Stimulated activated CD4-positive, alpha-beta T cell treated with anti-CD3 and anti-CD28 coated beads, Interleukin-2, amount 100 ng/mL, for 48 hours (primary cell): Measurements from ENCODE around the gene COBLL1.

ENCODE experiments used
- DNase-seq, 2 donors: peaks; one replicate each; pipeline ENCODE4 v3.0.0-alpha.2; 2020

Gene COBLL1

DNA sequence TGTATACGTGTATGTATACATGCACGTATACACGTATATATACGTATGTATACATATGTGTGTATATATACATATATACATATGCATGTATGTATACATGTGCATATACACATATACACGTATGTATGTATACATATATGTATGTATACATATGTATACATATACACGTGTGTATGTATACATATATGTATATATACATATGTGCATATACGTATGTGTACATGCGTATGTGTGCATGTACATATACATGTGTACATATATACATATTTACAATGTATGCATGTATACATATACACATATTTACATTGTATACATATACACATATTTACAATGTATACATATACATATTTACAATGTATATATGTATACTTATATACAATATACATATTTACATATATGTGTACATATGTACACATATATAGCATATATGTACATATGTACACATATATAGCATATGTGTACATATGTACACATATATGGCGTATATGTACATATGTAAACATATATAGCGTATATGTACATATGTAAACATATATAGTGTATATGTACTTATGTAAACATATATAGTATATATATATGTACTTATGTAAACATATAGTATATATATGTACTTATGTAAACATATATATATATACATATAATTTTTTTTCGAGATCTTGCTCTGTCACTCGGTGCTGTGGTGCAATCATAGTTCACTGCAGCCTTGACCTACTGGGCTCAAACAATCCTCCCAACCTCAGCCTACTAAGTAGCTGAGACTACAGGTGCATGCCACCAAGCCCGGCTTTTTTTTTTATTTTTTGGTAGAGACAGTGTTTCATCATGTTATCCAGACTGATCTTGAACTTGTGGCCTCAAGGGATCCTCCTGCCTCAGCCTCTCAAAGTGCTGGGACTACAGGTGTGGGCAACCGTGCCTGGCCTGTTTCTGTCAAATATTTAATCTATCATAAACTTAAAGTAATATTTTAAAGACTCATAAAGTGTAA is 23.2 kb downstream of the COBLL1 start:
- DNase-seq = no peak

DNA sequence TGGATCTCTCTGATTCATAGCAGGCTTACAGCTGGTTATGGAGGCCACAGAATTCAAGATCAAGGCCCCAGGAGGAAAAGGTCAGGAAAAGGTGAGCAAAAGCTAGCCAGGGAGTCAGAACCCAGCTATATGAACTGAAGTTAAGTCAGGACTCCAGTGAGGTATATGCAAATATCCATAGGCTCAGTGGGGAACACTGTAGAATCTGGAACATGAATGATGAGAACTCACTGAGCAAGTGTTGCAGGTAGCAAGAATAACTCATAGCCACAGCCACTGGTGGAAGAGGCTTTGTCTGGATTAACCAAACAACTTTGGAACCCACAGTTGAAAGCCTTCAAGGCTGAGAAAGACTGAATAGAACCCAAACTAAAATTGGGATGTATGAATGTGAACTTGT is 24.7 kb downstream of the COBLL1 start:
- DNase-seq = no peak

DNA sequence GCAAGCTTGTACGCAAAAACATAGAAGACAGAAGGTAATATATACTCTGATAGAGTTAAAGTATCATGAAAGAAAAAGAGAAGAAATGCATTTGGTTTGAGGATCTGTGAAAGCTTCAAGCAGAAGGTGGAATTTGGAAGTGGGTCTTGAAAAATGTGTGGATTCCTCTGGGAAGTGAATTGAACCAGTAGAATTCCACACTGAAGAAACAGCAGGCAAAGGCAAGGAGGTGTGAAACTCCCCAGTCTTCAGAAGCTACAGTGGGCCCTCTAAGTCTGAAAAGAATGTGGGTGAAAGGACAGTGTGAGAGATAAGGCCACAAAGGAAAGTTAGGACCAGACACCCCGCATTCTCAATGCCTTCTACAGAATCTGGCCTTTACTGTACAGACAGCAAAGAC is 25.6 kb downstream of the COBLL1 start:
- DNase-seq = no peak

DNA sequence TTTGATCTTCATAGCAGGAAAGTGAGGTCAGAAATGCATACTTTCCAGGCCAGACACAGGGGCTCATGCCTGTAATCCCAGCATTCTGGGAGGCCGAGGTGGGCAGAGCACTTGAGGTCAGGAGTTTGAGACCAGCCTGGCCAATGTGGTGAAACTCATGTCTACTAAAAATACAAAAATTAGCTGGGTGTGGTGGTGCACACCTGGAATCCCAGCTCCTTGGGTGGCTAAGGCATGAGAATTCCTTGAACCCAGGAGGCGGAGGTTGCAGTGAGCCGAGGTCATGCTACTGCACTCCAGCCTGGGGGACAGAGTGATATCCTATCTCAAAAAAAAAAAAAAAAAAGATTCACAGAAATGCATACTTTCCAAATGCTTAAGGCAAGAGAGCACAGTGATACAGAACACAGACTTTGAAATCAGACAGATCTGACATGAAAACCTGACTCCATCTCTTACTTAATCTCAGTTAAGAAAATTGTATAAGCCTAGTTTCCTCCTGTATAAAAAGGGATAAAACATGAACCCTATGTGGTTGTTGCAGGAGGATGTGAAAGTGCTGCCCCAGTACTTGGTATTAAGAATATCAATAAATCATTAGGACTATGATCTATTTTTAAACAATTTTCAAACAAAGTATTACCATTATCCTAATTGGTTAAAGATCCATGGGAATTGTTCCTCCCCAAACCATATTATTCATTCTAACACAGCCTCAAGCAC is 26.4 kb downstream of the COBLL1 start:
- no peak for DNase-seq

DNA sequence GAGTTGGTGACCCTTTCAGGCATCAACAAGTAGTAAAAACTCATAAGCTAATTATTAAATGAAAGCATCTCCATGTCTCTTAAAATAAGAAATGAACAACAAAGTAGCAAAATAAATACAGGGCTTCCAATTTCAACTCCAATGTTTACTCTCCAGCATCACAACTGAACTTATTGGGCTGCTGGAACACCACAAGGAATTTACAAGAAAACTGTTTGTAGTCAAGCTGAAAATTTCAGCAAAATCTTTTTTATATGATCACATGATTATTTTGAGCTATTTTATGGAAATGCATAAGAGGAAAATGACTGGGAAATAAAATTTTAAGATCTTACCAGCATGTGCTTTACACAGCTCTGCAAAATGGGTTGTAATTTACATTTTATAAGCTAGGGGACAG is 28.1 kb downstream of the COBLL1 start:
- DNase-seq = no peak

DNA sequence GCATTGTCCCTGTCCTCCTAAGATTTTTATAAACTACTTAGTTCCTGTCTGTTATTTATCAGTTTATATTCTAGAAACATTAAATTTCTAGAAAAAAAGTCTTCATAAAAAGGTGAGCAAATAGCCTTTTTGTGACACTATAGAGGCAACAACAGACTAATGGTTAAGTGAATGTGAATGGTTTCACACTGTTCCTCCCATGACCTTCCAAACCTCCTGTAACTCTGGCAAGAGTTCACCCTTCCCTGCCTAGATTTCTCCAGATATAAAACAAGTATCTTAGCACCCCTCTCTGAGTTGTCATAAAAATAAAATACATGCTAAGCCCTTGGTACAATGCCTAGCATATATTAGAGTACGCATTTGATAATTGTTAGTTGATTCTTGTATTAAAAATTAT is 29.2 kb downstream of the COBLL1 start:
- DNase-seq = no peak

DNA sequence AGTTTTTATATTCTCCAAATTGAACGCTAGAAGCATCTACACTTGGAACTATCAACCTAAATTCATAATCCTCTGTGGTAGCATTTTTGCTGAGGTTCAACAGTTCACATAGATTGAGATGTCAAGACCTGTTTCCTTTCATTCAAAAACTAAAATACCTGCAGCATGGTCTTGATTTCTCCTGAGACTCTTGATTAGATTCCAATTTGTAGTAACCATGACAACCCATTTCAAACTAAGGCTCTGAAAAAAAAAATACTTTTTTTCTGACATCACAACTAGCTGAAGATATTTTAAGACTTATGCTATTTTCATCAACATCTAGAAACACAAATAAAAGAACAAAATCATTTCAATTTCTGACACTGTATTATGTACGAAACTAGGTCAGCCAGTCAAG is 29.8 kb downstream of the COBLL1 start:
- no peak for DNase-seq

DNA sequence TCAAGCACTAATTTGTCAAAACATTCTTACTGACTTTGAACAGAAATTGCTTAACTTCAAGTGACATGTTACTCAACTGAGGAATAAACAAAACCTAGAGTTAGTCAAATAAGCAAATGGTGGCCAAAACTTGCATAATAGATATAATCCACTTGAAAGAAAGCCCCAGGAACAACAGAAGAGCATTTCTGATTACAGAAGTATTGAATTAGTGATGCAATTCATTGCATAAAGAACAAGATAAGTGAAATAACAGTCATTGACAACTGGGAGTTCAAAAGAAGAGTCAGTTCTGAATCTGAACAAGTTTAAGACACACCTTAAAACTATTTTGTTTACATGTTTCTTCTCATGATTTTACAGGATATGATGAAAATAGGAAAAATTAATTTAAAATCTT is 30.8 kb downstream of the COBLL1 start:
- no peak for DNase-seq

DNA sequence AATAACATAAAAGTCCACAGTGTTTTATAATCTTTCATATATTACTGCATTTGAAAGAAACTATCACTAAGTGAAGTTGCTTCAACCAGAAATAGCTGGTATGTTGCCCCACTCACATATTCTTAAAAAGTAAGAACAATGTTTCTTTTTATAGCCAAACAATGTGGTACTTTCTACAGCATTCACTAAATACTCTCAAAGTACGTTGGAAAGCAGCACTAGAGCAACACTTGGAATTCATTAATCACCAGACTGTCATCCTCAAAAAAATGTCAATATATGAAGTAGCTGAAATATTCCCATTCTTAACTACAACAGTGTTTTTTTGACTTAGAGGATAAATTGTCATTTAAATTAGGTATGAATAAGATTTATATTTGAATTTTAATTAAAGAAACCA is 32.8 kb downstream of the COBLL1 start:
- DNase-seq = no peak

DNA sequence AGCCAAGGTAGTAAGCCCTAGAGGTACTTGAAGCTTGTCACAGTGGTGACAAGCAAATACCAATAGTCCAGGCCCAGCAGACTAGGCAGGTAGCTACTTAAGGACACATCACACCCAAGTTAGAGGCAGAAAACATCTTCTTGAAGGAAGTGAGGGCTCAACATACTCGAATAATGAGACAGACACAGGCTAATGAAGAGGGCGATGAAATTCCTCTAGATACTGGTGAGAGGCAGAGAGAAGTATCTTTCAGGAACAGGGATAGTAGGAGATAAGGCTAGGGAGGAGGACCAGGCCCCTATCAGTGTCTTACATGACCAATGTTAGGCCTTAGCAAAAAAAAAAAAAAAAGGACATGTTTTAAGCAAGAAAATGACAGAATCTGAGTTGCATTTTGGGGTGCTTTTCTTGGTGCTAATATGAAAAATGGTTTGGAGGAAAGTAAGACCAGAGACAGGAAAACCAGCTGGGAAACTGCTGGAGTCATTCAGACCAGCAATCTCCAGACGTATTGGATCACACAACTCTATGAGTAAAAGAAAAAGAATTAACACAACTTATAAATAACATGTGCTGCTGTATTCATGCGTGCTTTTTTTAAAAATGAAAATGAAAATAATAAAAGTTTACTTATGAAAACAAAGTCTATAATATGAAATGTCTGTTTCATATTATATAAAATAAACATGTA is 37.7 kb downstream of the COBLL1 start:
- DNase-seq = no peak

DNA sequence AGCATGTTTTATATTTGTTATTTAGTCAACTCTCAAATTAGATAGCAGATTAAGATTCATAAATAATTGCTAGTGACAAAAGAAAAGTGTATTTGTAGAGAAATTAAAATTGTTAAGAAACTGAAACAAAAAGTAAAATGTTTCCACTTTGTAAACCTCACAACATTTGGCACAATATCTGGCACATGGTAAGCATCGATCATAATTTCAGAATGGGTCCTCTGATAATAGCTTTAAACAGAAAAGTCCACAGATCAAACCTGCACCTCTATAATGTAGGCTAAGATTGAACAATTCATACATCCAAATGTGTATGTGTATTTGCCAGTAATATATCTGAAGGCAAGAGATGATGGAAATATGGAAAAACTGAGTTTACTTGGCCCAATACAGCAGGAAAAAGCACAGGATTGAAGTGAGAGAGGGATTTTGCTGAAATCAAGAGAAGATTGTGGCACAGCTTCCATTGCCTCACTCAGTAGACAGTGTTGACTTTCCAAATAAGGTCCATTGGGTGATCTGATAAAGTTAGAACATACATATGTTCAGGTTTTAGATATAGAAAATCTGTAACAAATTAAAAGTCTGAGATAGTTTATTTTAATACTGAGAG is 39.4 kb downstream of the COBLL1 start:
- no peak for DNase-seq

DNA sequence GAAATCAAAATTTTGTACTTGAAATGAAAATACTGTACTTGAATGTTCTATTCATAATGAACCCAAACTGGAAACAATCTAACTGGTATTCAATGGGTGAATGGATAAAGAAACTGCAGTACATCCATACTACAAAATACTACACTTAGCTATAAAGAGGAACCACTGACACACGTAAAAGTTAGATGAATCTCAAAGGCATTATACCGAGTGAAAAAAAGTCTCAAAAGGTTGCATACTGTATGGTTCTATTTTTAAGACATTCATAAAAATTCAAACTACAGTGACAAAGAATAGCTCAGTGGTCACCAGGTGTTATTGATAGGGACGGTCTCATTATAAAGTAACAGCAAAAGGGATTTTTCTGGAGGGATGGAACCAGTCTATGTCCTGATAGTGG is 41.1 kb downstream of the COBLL1 start:
- DNase-seq = no peak

DNA sequence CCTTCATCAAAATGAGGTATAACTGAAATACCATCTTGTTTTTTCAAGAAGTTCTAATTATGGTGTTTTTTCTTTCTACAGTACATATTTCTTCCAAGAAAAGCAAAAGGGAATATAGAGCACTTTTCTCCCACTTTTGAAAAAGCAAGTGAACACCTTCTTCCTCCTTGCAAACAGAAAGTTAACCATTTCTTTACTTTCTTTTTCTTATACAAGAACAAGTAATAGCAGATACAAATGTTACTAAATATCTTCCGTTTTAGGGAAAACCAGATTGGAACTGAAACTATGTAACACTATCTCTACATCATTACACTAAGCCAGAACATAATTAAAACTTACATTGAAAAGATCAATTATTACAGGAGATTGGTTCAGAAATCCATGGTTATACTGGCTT is 44.0 kb downstream of the COBLL1 start:
- DNase-seq = no peak

DNA sequence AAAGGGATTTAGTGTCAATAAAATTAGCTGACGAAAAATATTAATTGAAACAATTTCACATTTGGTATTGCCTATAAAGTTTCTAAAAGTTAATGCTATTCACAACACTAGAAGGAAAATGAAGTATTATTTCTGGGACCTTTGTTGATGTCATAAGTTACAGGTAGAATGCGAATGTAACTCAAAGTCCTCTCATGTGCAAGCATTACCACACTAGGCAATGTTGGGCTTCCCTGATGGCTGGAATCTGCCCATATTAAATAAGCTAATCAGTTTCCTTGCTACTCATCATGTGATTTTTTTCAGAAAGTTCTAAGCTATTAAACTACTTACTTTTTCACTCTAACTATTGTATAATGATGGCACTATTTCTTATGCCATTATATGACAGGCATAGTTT is 44.6 kb downstream of the COBLL1 start:
- DNase-seq = no peak

DNA sequence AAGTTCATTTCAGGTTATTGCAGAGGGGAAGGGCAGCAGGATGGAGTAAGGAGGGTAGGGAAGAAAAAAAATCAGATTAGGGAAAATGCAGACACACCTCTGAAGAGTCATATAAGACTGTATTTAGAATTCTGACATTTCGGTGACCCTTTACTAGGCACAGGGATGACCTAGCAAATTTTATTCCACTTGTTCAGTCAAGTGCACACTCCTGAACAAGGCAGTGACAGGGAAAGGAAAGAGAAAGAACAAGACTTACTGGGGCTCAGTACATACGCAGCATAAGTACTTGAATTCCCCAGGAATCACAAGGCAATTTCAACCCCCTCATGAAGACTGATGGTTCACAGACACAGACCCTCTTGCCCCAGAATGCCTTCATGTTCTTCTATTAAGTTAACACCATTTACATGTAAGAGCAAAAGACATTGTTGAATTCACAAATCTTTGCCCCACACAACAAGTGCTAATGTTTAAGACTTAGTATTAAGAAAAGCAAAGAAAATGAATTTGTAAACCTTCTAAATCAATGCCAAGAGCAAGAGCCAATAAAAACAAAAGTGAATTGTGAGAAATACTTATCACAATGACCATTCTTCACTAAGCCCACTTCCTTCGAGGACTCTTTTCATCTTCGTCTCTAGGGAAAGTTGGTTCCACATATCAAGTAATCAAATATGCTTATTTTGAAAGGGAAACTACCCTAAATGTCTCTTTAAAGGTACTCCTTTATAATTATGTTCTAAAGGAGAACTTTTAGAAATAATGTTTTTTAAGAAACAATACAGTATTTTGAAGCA is 47.0 kb downstream of the COBLL1 start:
- DNase-seq = no peak

DNA sequence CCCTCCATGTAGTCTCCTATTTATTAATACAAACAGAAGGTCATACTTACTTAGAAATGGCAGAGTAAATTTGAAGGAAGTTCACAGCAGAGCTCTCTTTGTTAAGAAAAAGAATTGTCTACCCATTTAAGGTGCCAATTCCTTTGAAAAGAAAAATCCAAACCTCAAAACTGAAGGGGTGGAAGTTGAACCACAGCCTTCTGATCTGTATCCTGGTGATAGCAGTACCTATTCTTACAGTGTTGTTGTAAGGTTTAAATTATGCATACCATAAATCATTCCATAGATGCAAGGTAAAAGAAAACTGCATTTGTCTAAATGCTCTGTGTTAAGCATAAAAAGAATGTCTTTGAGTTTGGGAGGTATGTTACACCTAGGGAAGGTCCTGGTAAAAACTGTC is 47.6 kb downstream of the COBLL1 start:
- no peak for DNase-seq

DNA sequence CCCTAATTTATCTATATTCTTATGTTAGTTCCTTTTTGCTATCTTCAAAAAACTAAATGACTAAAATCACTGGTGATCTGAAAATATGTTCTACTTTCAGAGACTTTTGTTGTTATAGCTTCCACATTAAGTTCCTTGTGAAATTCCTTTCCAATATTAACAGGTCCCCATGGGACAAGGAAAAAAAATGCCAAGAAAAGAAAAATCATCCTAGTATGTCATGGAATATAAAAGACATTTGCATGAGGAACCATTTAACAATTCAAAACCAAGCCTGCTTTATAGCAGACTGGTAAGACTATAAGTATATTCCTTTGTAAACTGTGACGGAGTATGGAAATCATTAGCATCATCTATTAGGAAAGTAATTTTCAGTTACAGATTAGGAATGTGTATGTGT is 48.1 kb downstream of the COBLL1 start:
- DNase-seq = no peak

DNA sequence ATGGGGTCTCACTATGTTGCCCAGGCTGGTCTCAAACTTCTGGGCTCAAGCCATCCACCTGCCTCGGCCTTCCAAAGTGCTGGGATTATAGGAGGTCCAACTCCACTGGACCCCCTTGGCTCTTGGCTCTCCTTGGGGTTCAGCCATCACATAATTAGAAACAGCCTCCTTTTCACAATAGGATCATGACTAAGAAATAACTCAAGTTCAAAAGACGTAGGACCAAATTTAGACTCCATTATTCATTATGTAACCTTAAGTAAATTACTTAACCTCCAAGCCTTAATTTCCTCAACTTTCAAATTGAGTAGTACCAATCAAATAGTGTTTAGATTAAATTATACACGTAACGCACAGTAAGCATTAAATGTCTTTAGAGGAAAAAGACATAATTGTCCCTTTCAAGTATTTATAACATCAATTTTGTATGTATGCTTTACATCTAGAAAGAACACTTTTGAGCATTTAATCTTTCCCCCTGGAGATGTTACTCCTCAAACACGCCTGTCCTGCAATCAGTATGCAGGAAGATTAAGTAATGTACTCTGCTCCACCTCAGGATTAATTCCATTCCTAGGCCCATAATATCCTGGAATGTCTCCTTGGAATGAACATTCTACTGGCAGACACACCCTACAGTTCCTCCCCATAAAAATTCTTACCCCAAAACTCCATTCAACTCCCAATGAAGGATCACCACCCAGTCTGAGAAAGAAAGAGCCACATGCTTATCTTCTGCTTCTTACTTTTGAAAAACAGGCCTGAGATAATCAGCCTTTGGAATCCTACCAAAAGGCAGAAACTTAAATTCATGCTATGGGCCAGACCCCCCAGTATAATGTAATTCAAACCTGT is 49.1 kb downstream of the COBLL1 start:
- DNase-seq = no peak

DNA sequence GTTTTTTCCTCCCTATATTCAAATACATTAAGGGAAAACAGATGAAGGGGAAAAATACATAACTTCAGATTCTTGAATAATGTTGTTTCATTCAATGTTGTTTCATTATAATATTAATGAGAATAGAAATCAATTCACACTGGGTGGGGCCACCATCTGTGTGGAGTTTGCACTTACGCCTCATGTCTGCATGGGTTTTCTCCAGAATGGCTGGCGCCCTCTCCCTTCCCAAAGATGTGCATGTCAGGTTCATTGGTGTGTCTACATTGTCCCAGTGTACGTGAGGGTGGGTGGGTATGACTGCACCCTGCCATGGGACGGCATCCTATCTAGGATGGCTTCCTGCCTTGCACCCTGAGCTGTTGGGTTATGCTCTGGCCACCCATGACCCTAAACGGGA is 51.7 kb downstream of the COBLL1 start:
- no peak for DNase-seq

DNA sequence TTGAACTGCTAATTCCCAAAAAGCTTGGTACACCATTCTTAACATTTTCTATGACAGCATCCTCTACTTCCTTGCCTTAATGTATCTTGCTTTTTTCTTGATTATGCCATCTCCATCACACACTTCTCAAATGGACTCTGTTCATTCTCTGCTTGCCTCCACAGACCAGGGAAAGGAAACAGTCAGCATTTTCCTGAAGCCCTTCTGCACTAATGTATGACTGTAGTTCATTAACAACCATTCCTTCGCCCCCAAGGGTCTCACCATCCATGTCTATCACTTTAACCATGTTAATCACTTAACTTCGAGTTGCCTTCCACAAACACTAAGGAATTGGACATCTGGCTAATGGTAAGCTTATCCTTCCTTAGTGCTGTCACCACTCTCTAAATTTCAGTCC is 54.8 kb downstream of the COBLL1 start:
- DNase-seq = no peak

DNA sequence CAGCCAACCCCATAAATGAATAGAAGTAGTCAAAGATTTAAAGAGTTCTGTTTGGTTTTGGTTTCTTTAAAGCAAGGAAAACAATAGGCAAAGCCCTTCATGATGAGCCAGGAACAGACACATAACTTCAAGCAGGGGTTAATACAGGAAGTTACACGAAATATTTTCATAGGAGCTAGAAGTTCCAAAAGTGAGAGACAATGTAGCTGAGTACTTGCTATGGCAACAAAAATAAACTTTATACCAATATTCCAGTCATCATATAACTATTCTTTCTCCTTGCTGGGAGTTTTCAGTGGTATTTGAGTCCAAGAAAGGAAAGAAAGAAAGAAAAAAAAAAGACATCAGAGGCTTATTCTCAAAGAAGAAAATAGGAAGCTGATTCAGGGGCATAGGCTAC is 56.2 kb downstream of the COBLL1 start:
- no peak for DNase-seq
